Measurements from ENCODE around the gene ADRB2.

GRCh38 chr5:148859703-148860102 lies 33.3 kb downstream of the ADRB2 start:
- TF ChIP-seq POLR2A (IDR thresholded peaks at IDR 0.05) (no peak), CTCF (IDR thresholded peaks at IDR 0.05) (no peak), EP300 (IDR thresholded peaks at IDR 0.05) (no peak)

Measured in gastroesophageal sphincter (tissue), 3 donors.